Subcutaneous adipose tissue (tissue), 4 donors: ENCODE results near the gene PRKAG2. TPM values are rescaled to one million over a fixed set of nuclear protein-coding genes. Genes with fewer than 3 reads are reported as not detected.

Experiments used
- CTCF ChIP-seq: fragments of 450-650 bp; IDR thresholded peaks from one replicate; pipeline ENCODE4 v1.5.1; 2016; ENCODE audit warnings: low read depth, mild to moderate bottlenecking, control low read depth, antibody characterized with exemption, moderate library complexity
- total RNA-seq, 4 donors: library from RNA; depleted of rRNA; stranded (reverse); fragments of >200 nt; gene quantifications; one replicate each; pipeline ENCODE4 v1.1.0, GENCODE V29; 2016

PRKAG2 gene
- total RNA-seq, 4 donors from 2014 or later, result 47.1 to 77.6 (median 67.6) TPM

GRCh38 chr7:151558575-151558974 is 318.3 kb downstream of the PRKAG2 start:
- no peak for TF ChIP-seq CTCF

GRCh38 chr7:151556592-151556991 is 320.3 kb downstream of the PRKAG2 start:
- TF ChIP-seq CTCF, result no peak

- no peak for TF ChIP-seq CTCF
Measured at GRCh38 chr7:151553356-151553755, 323.6 kb downstream of the PRKAG2 start.

- no peak for TF ChIP-seq CTCF
Measured at GRCh38 chr7:151552352-151553028, 324.4 kb downstream of the PRKAG2 start.

GRCh38 chr7:151551820-151552219 is 325.1 kb downstream of the PRKAG2 start:
- TF ChIP-seq CTCF, result no peak

GRCh38 chr7:151550656-151551286 is 326.1 kb downstream of the PRKAG2 start:
- no peak for TF ChIP-seq CTCF

GRCh38 chr7:151549644-151550043 is 327.3 kb downstream of the PRKAG2 start:
- TF ChIP-seq CTCF, result no peak
